ENCODE measurements around the gene KRTAP9-1.
"Not testable (repeated sequence)": the region's sequence is repeated elsewhere in the genome, so short reads cannot be mapped to it uniquely, and the experiment has no call there.

DNA sequence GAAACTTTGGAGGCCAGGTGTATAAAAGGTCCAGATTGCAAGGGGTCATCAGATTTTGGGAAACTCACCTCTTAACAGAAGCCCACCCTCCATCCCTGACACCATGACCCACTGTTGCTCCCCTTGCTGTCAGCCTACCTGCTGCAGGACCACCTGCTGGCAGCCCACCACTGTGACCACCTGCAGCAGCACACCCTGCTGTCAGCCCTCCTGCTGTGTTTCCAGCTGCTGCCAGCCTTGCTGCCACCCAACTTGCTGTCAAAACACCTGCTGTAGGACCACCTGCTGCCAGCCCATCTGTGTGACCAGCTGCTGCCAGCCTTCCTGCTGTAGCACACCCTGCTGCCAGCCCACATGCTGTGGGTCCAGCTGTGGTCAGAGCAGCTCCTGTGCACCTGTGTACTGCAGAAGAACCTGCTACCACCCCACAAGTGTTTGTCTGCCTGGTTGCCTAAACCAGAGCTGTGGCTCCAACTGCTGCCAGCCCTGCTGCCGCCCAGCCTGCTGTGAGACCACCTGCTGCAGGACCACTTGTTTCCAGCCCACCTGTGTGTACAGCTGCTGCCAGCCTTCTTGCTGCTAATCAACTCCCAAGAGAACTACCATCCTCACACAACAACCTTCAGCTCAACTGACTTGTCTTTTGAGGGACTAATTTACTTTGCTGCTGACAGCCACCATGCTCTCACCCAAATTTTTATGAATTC lies 42.9 kb downstream of the KRTAP9-1 start, which contains the start of gene KRTAP9-3:
- TF ChIP-seq, protein P1, sequence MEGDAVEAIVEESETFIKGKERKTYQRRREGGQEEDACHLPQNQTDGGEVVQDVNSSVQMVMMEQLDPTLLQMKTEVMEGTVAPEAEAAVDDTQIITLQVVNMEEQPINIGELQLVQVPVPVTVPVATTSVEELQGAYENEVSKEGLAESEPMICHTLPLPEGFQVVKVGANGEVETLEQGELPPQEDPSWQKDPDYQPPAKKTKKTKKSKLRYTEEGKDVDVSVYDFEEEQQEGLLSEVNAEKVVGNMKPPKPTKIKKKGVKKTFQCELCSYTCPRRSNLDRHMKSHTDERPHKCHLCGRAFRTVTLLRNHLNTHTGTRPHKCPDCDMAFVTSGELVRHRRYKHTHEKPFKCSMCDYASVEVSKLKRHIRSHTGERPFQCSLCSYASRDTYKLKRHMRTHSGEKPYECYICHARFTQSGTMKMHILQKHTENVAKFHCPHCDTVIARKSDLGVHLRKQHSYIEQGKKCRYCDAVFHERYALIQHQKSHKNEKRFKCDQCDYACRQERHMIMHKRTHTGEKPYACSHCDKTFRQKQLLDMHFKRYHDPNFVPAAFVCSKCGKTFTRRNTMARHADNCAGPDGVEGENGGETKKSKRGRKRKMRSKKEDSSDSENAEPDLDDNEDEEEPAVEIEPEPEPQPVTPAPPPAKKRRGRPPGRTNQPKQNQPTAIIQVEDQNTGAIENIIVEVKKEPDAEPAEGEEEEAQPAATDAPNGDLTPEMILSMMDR (IDR thresholded peaks at IDR 0.05) = not testable (repeated sequence)
- TF ChIP-seq POLR2A (IDR thresholded peaks at IDR 0.05) = not testable (repeated sequence)
